GM21786 (cell line): ENCODE measurements around the gene CISH.

ENCODE experiments used
- ATAC-seq: cut with Tn5 transposase; IDR thresholded peaks from one replicate; pipeline ENCODE4 v1.9.1; 2021; ENCODE audit not compliant: unreplicated experiment

CISH gene

GRCh38 chr3:50637945-50638344 lies 26.4 kb upstream of the CISH start:
- no peak for ATAC-seq

- no peak for ATAC-seq
These were observed 25.4 kb upstream of the CISH start for GRCh38 chr3:50637011-50637410.

- no peak for ATAC-seq
These were observed 23.5 kb upstream of the CISH start for GRCh38 chr3:50635066-50635465.

- no peak for ATAC-seq
These were observed 21.7 kb upstream of the CISH start for GRCh38 chr3:50633230-50633790.

- no peak for ATAC-seq
These were observed 20.9 kb upstream of the CISH start for GRCh38 chr3:50632450-50632849.

GRCh38 chr3:50630877-50631276 lies 19.3 kb upstream of the CISH start:
- ATAC-seq = no peak

- no peak for ATAC-seq
These were observed 18.8 kb upstream of the CISH start for GRCh38 chr3:50630394-50630793.

GRCh38 chr3:50628601-50629000 lies 17.0 kb upstream of the CISH start:
- no peak for ATAC-seq

GRCh38 chr3:50627407-50628051 lies 16.0 kb upstream of the CISH start:
- ATAC-seq = no peak

GRCh38 chr3:50626401-50626800 lies 14.8 kb upstream of the CISH start:
- ATAC-seq = no peak

- no peak for ATAC-seq
These were observed 13.9 kb upstream of the CISH start for GRCh38 chr3:50625231-50626182.

- ATAC-seq = no peak
These were observed 13.1 kb upstream of the CISH start for GRCh38 chr3:50624634-50625033.

- no peak for ATAC-seq
These were observed 12.4 kb upstream of the CISH start for GRCh38 chr3:50623840-50624474.

GRCh38 chr3:50622881-50623280 lies 11.3 kb upstream of the CISH start:
- ATAC-seq = no peak

- no peak for ATAC-seq
These were observed 9.2 kb upstream of the CISH start for GRCh38 chr3:50620820-50621219.

GRCh38 chr3:50620420-50620819 lies 8.8 kb upstream of the CISH start:
- no peak for ATAC-seq

- no peak for ATAC-seq
These were observed 6.4 kb upstream of the CISH start for GRCh38 chr3:50617911-50618481.

GRCh38 chr3:50617096-50617791 lies 5.7 kb upstream of the CISH start, which contains the start of gene MAPKAPK3:
Gene MAPKAPK3 (plus strand): TSS chr3:50617151. CDS start chr3:50617566, 415 bp downstream.
- peak; percentile 7 for ATAC-seq

- peak; percentile 62 for ATAC-seq
These were observed 5.2 kb upstream of the CISH start for GRCh38 chr3:50616770-50617095.

GRCh38 chr3:50616003-50616769 lies 4.6 kb upstream of the CISH start:
- ATAC-seq = peak; percentile 22
